Ishikawa (cell line): ENCODE measurements around the gene NPM3.

Experiments
- EGR1 ChIP-seq: IDR thresholded peaks from 2 replicates; pipeline ENCODE4 v1.6.1; 2012
- RAD21 ChIP-seq: IDR thresholded peaks from 2 replicates; pipeline ENCODE4 v1.6.1; 2012; ENCODE audit warnings: low read depth
- REST ChIP-seq: IDR thresholded peaks from 2 replicates; pipeline ENCODE4 v1.6.1; 2012; ENCODE audit warnings: low read depth, mild to moderate bottlenecking
- TEAD4 ChIP-seq: IDR thresholded peaks from 2 replicates; pipeline ENCODE4 v1.6.1; 2012
- YY1 ChIP-seq: IDR thresholded peaks from 2 replicates; pipeline ENCODE4 v1.6.1; 2012; ENCODE audit warnings: low read depth

GRCh38 chr10:101785801-101786200, 2.6 kb upstream of the NPM3 start:
- TF ChIP-seq EGR1 (no peak), YY1 (no peak), TEAD4 (no peak), RAD21 (no peak), REST (no peak)
